ENCODE results near the gene KLHL18. TPM values are rescaled to one million over a fixed set of nuclear protein-coding genes. Genes with fewer than 3 reads are reported as not detected.

KLHL18 gene
- total RNA-seq: 14.2 and 15.1 TPM in 2 replicates

DNA sequence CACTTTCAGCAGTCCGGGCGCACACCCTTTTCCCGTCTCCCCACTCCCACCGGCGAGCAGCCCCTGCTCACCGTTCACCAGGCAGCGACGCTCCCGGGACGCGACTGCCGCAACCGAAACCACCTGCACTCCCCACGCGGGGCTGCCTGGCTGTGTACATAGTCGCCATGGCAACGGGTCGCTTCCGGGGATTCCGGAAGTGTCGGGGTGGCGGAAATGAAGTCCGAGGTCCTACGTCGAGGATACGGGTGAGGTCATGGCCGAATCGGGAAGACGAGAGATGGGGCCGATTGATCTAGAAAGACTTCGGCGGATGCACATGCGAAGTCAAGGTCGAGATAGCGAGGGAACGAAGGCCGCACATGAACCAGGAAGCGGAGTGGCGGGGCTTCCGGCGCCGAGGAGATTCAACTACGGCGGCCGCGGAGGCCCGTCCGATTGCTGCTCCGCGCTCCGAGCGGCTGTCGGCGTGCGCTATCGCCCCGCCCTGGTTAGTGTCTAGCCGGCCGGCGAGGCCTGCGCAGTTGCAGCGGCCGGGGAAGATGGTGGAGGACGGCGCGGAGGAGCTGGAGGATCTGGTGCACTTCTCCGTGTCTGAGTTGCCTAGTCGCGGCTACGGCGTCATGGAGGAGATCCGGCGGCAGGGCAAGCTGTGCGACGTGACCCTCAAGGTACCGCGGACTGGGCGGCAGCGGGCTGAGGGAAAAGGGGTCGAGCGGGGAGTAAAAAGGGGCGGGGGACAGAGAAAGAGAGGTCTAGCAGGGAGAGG lies at the start of gene KLHL18, which contains the start of gene KIF9:
KLHL18 (plus strand) TSS at position 521 of the 769 bp plus-strand sequence; CDS start at position 543, 22 bp downstream.
KIF9 (minus strand) TSS at position 376 of the 769 bp plus-strand sequence. CDS start 5,425 bp downstream, outside the sequence.

DNA sequence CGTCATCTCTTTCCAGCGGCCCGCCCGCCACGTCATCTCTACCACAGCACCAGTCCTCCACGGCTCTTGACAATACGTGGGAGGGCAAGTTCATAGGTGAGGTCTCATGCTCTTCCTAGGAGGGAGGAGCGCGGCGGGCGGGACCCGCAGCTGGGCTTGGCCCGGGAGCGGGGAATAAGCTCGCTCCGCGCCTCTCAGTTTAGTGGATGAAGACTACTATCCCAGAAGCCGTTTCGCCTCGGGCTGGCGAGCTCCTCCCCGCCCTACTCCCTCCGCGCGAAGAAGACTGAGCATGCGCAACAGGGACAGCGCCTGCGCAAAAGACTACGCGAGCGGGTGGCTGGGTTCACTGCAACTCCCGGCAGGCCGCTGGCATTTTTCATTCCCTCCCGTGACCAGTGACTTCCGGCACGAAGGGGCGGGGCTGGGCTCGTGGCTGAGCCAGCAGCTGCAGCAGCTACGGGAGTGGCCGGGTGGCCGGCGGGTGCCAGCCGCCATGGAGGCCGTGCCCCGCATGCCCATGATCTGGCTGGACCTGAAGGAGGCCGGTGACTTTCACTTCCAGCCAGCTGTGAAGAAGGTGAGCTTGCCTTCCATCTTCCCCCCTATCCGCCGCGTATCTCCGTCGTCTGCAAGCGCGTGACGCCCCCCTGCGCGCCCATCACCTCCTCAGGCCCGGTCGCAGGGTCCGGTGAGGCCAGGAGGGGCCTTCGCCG lies 98.0 kb downstream of the KLHL18 start, which contains the start of gene PTPN23:
PTPN23 (plus strand) TSS at position 421 of the 716 bp plus-strand sequence; CDS start at position 497, 76 bp downstream.

Other genes starting within 250 kb of the KLHL18 start
- 22.0 and 25.6 TPM in 2 replicates for gene SETD2, start 118.8 kb upstream of the KLHL18 start, total RNA-seq
- 3.1 and 3.7 TPM in 2 replicates for gene KIF9, start 145 bp upstream of the KLHL18 start, total RNA-seq
- 9.5 and 14.7 TPM in 2 replicates for gene PTPN23, start 98.1 kb downstream of the KLHL18 start, total RNA-seq
- 66.1 and 69.7 TPM in 2 replicates for gene SCAP, start 193.0 kb downstream of the KLHL18 start, total RNA-seq
- gene ELP6, start 230.8 kb downstream of the KLHL18 start, total RNA-seq: 27.4 and 31.4 TPM in 2 replicates

Data from smooth muscle cell of bladder (primary cell).